Osteoblast (primary cell): ENCODE results near the gene ZYG11B. TPM values are rescaled to one million over a fixed set of nuclear protein-coding genes. Genes with fewer than 3 reads are reported as not detected.
"Not testable (repeated sequence)": the region's sequence is repeated elsewhere in the genome, so short reads cannot be mapped to it uniquely, and the experiment has no call there.

ENCODE experiments used
- DNase-seq: peaks from one replicate; pipeline ENCODE4 v3.0.0; 2011; ENCODE audit warnings: low spot score, mixed read lengths; ENCODE audit not compliant: insufficient read length; ENCODE audit errors: missing footprints
- H2AFZ ChIP-seq: 2 replicates; pipeline ENCODE4 v1.6.0; 2011; ENCODE audit warnings: mild to moderate bottlenecking, low read length
- H3K27ac ChIP-seq: 2 replicates; pipeline ENCODE4 v1.5.1; 2011; ENCODE audit warnings: mild to moderate bottlenecking, low read depth, low read length, moderate library complexity
- H3K27me3 ChIP-seq: 2 replicates; pipeline ENCODE4 v1.6.0; 2012; ENCODE audit warnings: mild to moderate bottlenecking, control low read depth, inconsistent platforms, low read length, moderate library complexity; ENCODE audit not compliant: insufficient read depth
- H3K36me3 ChIP-seq: 2 replicates; pipeline ENCODE4 v1.5.1; 2011; ENCODE audit warnings: mild to moderate bottlenecking, low read length, control low read depth, moderate library complexity; ENCODE audit not compliant: insufficient read depth
- H3K4me1 ChIP-seq: 2 replicates; pipeline ENCODE4 v1.5.1; 2011; ENCODE audit warnings: mild to moderate bottlenecking, low read length, control low read depth, moderate library complexity; ENCODE audit not compliant: insufficient read depth
- H3K4me2 ChIP-seq: 2 replicates; pipeline ENCODE4 v1.6.0; 2011; ENCODE audit warnings: mild to moderate bottlenecking, low read length; ENCODE audit not compliant: insufficient read depth
- H3K4me3 ChIP-seq: fragments of 200-600 bp; sonication (generic); 3 replicates; pipeline ENCODE4 v1.5.1; 2012; ENCODE audit warnings: mild to moderate bottlenecking, low read length, inconsistent platforms; ENCODE audit not compliant: insufficient read depth
- H3K79me2 ChIP-seq: 2 replicates; pipeline ENCODE4 v1.6.0; 2012; ENCODE audit warnings: mild to moderate bottlenecking, low read length, control low read depth, inconsistent platforms; ENCODE audit not compliant: insufficient read depth
- H3K9me3 ChIP-seq: 2 replicates; pipeline ENCODE4 v1.5.1; 2011; ENCODE audit warnings: low read depth, low read length, control low read depth
- H4K20me1 ChIP-seq: 2 replicates; pipeline ENCODE4 v1.6.0; 2012; ENCODE audit warnings: mild to moderate bottlenecking, low read length, control low read depth; ENCODE audit not compliant: insufficient read depth
- CTCF ChIP-seq: IDR thresholded peaks from 2 replicates; pipeline ENCODE4 v1.5.1; 2011; ENCODE audit warnings: mild to moderate bottlenecking, low read depth, low read length, moderate library complexity; ENCODE audit errors: extremely low read depth
- total RNA-seq: library from RNA; depleted of rRNA; stranded (reverse); fragments of >200 nt; gene quantifications from 2 replicates; pipeline ENCODE4 v1.2.3, GENCODE V29; 2012

ZYG11B gene
- total RNA-seq, 1 donor, result 60.8 TPM

DNA sequence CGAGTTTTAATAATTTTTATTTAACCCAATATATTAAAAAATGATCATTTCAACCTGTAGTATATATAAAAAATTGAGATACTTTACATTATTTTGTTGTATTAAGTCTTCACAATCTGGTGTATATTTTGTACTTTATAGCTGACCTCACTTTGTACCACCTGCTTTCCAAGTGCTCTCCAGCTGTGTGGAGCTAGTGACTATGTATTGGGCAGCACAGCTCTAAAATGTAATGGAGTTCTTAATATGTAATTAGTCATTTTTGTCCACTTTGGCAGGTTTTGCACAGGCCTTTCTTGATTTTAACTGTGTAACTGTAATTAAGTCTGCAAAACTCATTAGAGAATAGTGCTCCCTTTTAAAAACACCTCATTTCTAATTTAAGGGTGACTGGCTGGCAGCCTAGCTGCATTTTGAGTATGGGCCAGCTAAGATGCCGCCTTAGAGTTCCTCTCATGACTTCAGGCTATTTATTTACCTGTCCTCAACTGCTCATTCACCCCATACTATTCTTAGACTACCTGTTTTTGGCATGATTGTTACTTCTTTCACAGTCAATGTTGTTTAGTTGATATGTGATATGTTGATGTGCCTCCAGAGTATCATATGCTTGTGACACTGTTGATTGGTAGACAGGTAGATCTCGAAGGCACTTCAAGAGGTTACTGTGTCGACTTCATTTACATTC lies 43.2 kb downstream of the ZYG11B start:
- peaks cover 13% of the 10 kb centered on the region for H3K36me3 ChIP-seq
- H3K79me2 ChIP-seq, result peaks cover 32% of the 10 kb centered on the region
- no peak for DNase-seq
- no peak overlapping the region for H3K27ac ChIP-seq
- H3K27me3 ChIP-seq, result no peaks in the 10 kb centered on the region
- H3K4me3 ChIP-seq, result no peak overlapping the region
- no peaks in the 10 kb centered on the region for H3K4me1 ChIP-seq
- no peaks in the 10 kb centered on the region for H4K20me1 ChIP-seq
- no peak overlapping the region for H2AFZ ChIP-seq
- no peak for TF ChIP-seq CTCF
- H3K9me3 ChIP-seq, result no peaks in the 10 kb centered on the region
- H3K4me2 ChIP-seq, result no peak overlapping the region

- no peak overlapping the region for H3K4me2 ChIP-seq
- H3K27ac ChIP-seq, result no peak overlapping the region
- no peak overlapping the region for H3K4me3 ChIP-seq
- H3K36me3 ChIP-seq, result peaks cover 13% of the 10 kb centered on the region
- H4K20me1 ChIP-seq, result no peaks in the 10 kb centered on the region
- H3K27me3 ChIP-seq, result no peaks in the 10 kb centered on the region
- no peak for DNase-seq
- no peaks in the 10 kb centered on the region for H3K9me3 ChIP-seq
- no peak overlapping the region for H2AFZ ChIP-seq
- H3K4me1 ChIP-seq, result no peaks in the 10 kb centered on the region
- no peak for TF ChIP-seq CTCF
- H3K79me2 ChIP-seq, result peaks cover 32% of the 10 kb centered on the region
These were observed 45.1 kb downstream of the ZYG11B start for GRCh38 chr1:52771384-52771783.

DNA sequence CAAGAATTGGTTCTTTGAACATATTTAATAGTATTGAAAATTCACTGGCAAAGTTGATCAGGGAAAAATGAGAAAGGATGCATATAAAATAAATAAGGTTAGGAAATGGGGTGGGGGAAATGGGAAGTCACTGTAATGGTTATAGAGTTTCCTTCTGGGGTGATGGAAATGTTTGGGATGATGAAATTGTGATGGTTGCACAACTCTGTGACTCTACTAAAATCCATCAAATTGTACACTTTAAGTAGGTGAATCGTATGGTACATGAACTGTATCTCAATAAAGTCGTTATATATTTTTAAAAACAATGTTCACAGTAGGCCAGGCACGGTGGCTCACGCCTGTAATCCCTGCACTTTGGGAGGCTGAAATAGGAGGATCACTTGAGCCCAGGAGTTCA lies 59.9 kb downstream of the ZYG11B start:
- H3K36me3 ChIP-seq, result peaks cover 40% of the 10 kb centered on the region
- no peak for TF ChIP-seq CTCF
- no peak overlapping the region for H3K27ac ChIP-seq
- no peaks in the 10 kb centered on the region for H3K4me1 ChIP-seq
- H3K9me3 ChIP-seq, result no peaks in the 10 kb centered on the region
- no peaks in the 10 kb centered on the region for H4K20me1 ChIP-seq
- no peaks in the 10 kb centered on the region for H3K27me3 ChIP-seq
- DNase-seq, result no peak
- H2AFZ ChIP-seq, result no peak overlapping the region
- no peak overlapping the region for H3K4me2 ChIP-seq
- no peak overlapping the region for H3K4me3 ChIP-seq
- no peaks in the 10 kb centered on the region for H3K79me2 ChIP-seq

DNA sequence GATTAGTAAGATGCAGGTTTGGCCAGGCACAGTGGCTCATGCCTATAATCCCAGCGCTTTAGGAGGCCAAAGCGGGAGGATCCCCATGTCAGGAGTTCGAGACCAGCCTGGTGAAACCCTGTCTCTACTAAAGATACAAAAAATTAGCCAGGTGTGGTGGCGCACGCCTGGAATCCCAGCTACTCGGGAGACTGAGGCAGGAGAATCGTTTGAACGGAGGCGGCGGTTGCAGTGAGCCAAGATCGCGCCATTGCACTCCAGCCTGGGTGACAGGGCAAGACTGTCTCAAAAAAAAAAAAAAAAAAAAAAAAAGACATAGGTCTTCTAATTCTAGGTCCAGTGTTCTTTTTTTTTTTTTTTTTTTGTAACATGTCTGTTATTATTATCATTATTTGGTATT lies 64.2 kb downstream of the ZYG11B start:
- peaks cover 34% of the 10 kb centered on the region for H3K36me3 ChIP-seq
- not testable (repeated sequence) for H3K4me1 ChIP-seq, H4K20me1 ChIP-seq, H3K27ac ChIP-seq, H3K4me3 ChIP-seq, H3K4me2 ChIP-seq, H3K9me3 ChIP-seq, H3K79me2 ChIP-seq, H2AFZ ChIP-seq, H3K27me3 ChIP-seq, DNase-seq
